SKM-1 treated with dmso at 0.1 percent for 144 hours (cell line): ENCODE results near the gene ANKRD20A1.
"Not testable (repeated sequence)": the region's sequence is repeated elsewhere in the genome, so short reads cannot be mapped to it uniquely, and the experiment has no call there.

Source experiments
- DNase-seq: peaks from one replicate; lab custom pipeline; 2025; ENCODE audit not compliant: unreplicated experiment; lab: John Stamatoyannopoulos, UW

Gene ANKRD20A1

DNA sequence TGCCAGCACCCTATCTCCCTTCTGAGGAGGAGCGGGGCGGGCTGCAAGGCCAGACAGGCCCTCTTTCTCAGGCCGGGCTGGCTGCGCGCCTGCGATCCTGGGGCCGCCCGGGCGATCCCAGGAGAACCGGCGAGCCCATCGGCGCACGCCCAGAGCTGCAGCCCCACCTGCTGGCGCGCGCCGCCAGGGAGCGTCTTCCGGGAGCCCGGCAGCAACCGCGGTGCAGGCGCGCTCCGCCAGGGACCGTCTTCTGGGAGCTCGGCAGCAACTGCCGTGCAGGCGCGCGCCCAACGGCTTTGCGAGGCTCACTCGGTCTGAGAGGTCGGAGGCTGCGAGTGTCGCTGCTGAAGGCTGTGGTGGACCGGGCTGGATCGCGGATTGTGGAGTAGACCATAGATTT lies at the start of gene ANKRD20A1:
Gene ANKRD20A1 (plus strand): TSS at position 61 of the 400 bp plus-strand sequence. CDS start 496 bp downstream, outside the sequence.
- not testable (repeated sequence) for DNase-seq

DNA sequence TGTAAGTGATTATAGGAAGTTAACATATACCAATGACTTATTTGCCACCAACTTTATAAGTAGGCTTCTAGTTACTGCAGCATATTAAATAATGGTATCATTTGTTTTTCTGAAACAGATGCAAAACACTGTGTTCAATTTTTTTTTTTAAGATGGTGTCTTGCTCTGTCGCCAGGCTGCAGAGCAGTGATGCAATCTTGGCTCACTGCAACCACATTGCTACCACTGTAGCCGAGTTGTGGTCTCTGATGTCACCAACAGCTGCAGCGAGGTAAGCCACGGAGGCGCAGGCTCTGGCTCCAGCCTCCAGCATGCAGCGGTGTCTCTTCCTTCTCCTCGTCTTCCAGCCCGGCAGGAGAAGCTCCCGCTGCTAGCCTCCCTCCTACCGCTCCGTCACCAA lies 26.6 kb upstream of the ANKRD20A1 start:
- DNase-seq: not testable (repeated sequence)
